ENCODE measurements around the gene GLDN.

GLDN gene

DNA sequence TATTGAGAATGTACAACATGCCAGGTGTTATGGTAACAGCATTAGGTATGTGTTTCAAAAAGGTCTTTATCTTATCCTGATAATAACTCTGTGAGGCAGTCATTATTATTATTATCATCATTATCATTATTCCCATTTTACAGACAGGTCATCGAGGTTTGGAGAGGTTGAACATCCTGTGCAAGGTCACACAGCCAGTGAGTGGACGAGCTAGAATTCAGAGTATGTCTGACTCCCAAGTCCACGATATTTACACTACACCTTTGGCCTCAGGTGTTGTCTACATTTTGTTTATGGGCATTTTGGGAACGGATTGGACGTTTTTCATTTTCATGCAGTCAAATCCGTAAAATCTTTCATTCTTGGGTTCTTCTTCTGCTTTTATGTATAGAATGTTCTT is 24.0 kb downstream of the GLDN start:
- TF ChIP-seq, protein P1, sequence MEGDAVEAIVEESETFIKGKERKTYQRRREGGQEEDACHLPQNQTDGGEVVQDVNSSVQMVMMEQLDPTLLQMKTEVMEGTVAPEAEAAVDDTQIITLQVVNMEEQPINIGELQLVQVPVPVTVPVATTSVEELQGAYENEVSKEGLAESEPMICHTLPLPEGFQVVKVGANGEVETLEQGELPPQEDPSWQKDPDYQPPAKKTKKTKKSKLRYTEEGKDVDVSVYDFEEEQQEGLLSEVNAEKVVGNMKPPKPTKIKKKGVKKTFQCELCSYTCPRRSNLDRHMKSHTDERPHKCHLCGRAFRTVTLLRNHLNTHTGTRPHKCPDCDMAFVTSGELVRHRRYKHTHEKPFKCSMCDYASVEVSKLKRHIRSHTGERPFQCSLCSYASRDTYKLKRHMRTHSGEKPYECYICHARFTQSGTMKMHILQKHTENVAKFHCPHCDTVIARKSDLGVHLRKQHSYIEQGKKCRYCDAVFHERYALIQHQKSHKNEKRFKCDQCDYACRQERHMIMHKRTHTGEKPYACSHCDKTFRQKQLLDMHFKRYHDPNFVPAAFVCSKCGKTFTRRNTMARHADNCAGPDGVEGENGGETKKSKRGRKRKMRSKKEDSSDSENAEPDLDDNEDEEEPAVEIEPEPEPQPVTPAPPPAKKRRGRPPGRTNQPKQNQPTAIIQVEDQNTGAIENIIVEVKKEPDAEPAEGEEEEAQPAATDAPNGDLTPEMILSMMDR (IDR thresholded peaks at IDR 0.05; ENCODE audit: extremely low read depth, insufficient read depth, missing control alignments), result no peak
- DNase-seq (ENCODE audit: low spot score), result no peak

DNA sequence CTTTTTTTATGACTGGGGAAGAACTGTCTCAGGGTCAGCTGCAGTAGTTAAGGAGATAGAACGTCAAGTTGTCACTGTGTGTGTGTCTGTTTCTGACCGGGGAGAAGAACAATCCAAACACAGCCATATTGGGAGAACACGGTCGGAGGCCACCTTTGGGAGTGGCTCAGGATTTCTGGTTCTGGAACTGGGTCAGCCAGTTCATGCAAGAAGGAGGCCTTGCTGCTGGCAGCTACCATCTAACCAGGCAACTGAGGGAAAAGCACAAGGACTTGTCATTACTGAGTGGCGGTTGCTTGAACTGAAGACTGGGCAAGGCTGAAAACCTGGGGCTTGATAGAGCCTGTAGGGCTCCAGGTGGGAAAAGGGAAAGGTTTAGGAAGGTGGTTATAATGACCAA is 24.6 kb downstream of the GLDN start:
- TF ChIP-seq, protein P1 (IDR thresholded peaks at IDR 0.05; ENCODE audit: extremely low read depth, insufficient read depth, missing control alignments), result no peak
- in situ Hi-C loops (cut with MboI; ENCODE audit: low pct_unique_long_range_greater_than_20kb, low sequenced_read_pairs, unreplicated experiment), result no loop called here
- no peak for DNase-seq (ENCODE audit: low spot score)

More for the DNA sequence above, 24.0 kb downstream of the GLDN start:
- in situ Hi-C loops (cut with MboI; ENCODE audit: low pct_unique_long_range_greater_than_20kb, low sequenced_read_pairs, unreplicated experiment), result no loop called here

DNA sequence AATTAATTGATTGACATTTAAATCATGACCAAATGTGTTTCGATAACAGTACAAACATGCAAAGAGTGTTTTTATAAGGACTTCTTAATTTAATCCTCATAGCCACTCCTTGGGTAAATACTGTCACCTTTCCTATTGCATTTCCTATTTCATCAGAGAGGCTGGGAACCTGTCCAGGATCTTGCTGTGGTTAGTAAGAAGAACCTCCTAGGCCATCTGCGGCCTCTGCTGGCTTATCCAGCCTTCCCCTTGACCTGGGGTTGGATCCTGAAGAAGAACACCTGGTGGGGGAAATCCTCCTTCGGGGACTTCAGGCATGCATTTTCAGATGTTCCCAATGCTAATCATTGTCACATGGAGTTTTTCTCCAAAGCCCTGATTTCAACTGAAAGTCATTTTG is 25.5 kb downstream of the GLDN start:
- in situ Hi-C loops (cut with MboI; ENCODE audit: low pct_unique_long_range_greater_than_20kb, low sequenced_read_pairs, unreplicated experiment), result no loop called here
- TF ChIP-seq, protein P1 (IDR thresholded peaks at IDR 0.05; ENCODE audit: extremely low read depth, insufficient read depth, missing control alignments), result no peak
- DNase-seq (ENCODE audit: low spot score), result no peak

DNA sequence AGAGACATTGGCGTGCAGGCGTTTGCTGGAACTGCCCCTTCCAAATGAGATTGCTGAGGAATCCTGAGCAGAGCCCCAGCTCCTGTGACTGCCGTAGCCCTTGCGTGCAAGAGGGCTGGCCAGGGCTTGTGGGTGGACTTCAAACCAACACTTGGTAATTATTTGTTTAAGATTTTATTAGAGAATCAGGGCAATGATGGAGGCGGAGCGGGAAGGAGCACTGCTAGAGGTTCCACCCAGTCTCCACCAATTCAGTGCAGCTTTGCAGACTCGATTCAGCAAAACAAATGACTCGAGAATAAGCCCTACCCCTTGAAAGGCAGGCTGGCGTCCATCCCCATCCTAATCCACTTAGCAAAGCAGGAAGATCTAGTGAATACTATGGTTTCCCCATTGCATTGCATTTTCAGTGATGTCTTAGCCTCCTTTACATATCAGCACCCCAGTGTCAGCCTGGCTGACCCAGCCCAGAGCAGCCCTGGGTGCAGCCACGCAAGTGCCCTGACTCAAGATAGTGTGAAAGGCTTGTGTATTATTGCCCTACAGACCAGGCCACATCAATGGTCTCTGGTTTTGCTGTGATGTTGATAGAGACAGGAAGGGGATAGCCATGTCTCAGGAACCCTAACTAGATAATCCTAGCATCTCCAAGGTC is 26.0 kb downstream of the GLDN start:
- TF ChIP-seq, protein P1 (IDR thresholded peaks at IDR 0.05; ENCODE audit: extremely low read depth, insufficient read depth, missing control alignments), result no peak
- in situ Hi-C loops (cut with MboI; ENCODE audit: low pct_unique_long_range_greater_than_20kb, low sequenced_read_pairs, unreplicated experiment), result no loop called here
- DNase-seq (ENCODE audit: low spot score), result no peak

DNA sequence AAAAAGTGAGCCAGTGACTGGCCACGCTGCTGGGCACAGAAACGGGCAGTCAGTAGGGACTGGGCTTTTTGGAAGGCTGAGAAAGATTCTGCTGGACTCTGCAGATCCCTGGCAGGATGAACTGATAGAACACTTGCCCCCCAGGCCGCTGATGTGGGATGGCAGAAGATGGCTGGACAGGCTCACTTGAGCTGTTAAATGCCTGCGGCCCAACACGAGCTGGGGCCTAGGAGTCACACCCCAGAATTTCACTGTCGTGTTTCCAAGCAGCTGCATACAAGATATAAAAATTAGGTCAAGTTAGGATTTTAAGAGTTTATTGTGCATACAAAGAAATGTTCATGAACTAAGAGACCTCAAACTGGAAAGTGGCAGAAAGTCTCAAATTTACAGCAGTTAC is 26.9 kb downstream of the GLDN start:
- in situ Hi-C loops (cut with MboI; ENCODE audit: low pct_unique_long_range_greater_than_20kb, low sequenced_read_pairs, unreplicated experiment), result no loop called here
- no peak for DNase-seq (ENCODE audit: low spot score)
- TF ChIP-seq, protein P1 (IDR thresholded peaks at IDR 0.05; ENCODE audit: extremely low read depth, insufficient read depth, missing control alignments), result no peak

DNA sequence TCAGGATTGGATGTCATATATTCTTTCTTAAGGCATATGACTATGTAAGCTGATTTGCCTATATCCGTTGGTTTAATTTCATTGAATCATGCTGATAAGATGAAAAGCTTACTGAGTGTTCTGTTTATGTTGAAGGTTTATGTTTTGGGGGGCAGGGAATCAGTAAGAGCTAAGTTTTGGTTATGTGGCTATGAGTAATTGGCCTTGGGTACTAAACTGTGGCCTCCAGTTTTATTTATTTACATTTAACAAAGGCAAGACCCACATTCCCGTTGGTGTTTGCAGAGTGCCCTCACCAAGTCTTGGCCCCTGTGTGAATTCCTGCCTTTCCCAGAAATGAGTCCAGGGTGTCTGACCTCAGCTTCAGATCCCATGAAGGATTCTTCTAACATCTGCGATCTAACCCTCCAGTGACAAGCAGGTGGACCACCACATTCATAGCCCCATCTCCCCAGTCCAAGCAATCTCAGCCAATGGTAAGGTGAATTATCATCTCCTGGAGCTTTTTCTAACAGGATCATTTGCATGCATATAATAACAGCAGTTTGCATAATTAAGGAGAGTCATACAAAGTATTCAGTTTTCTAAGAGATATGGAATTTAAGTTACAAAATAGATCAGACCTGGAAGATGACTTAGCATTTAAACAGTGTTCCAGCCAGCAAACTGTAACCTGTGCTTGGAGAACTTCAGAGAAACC is 27.4 kb downstream of the GLDN start:
- DNase-seq (ENCODE audit: low spot score), result no peak
- TF ChIP-seq, protein P1 (IDR thresholded peaks at IDR 0.05; ENCODE audit: extremely low read depth, insufficient read depth, missing control alignments), result no peak
- in situ Hi-C loops (cut with MboI; ENCODE audit: low pct_unique_long_range_greater_than_20kb, low sequenced_read_pairs, unreplicated experiment), result no loop called here

All from GM13977 (cell line).